GM23248 (cell line): ENCODE results near the gene SHB.

Source experiments
- EZH2 ChIP-seq: fragments of 200-600 bp; sonication (generic); IDR thresholded peaks from 2 replicates; pipeline ENCODE4 v1.6.1; 2018; ENCODE audit warnings: antibody characterized with exemption, mild to moderate bottlenecking; ENCODE audit not compliant: insufficient read depth, poor library complexity, severe bottlenecking
- EZH2phosphoT487 ChIP-seq: fragments of 200-600 bp; sonication (generic); IDR thresholded peaks from 2 replicates; pipeline ENCODE4 v1.6.1; 2018; ENCODE audit warnings: antibody characterized with exemption, moderate library complexity, mild to moderate bottlenecking, low read depth; ENCODE audit not compliant: insufficient read depth

DNA sequence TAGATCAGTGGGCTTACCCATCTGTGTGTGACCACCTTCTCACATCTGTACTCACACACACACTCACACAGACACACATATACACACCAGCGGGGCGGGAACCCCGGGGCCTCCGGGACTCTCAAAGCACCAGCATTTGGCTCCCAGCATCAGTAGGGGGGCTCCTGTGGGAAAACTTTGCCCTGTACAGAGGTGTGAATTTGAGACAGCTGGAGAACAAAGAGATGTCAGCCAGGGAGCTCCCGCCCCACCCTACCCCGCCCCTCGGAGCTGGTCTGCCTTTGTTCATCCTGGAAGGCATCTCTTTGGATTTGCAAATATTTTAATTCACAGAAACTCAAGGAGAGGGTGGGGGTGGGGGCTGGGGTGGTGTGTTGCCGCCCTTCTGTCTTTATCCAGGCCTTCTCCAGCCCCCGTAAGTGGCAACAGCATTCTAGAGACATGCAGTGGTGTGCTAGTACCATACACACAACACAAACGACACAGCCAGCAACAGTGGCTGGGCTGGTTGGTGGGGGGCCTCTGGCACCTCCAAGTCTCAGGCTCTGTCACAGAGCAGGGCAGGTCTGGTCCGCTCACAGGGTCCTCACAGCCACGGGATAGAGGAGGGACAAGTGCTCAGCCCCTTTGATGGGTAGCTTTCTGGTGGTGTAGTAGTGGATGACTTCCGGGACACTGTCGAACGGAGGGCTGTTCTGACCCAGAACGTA is 149.6 kb downstream of the SHB start:
- TF ChIP-seq EZH2phosphoT487, result no peak
- TF ChIP-seq EZH2, result no peak
